EH (cell line): ENCODE measurements around the gene LYPD6B.
A peak's percentile ranks its signal among the peaks of the same experiment; 100 is the strongest.

Experiments used
- DNase-seq: peaks from one replicate; pipeline ENCODE4 v3.0.0-alpha.2; 2015; ENCODE audit warnings: low read depth

The LYPD6B gene

DNA sequence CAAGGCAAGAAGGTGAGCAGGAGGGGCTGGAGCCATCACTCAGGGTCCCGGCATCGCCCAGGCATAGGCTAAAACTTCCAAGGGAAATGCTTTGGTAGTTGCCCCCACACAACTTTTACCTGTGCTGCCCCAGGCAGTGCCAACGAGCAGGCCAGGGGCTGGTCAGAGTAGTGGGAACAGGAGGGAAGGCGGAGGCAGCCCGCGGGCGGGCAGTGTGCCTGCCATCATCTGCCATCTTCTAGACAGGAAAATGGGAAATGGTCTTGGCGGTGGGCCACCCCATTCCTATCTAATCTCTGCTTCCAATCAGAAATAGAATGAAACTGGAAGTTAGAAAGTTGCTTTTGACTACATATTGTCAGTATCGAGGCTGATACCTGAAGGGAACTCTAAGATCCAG lies 26.0 kb upstream of the LYPD6B start:
- DNase-seq: no peak

- no peak for DNase-seq
These were observed 23.0 kb upstream of the LYPD6B start for GRCh38 chr2:149015501-149015900.

GRCh38 chr2:149015926-149016563 lies 22.5 kb upstream of the LYPD6B start:
- no peak for DNase-seq

DNA sequence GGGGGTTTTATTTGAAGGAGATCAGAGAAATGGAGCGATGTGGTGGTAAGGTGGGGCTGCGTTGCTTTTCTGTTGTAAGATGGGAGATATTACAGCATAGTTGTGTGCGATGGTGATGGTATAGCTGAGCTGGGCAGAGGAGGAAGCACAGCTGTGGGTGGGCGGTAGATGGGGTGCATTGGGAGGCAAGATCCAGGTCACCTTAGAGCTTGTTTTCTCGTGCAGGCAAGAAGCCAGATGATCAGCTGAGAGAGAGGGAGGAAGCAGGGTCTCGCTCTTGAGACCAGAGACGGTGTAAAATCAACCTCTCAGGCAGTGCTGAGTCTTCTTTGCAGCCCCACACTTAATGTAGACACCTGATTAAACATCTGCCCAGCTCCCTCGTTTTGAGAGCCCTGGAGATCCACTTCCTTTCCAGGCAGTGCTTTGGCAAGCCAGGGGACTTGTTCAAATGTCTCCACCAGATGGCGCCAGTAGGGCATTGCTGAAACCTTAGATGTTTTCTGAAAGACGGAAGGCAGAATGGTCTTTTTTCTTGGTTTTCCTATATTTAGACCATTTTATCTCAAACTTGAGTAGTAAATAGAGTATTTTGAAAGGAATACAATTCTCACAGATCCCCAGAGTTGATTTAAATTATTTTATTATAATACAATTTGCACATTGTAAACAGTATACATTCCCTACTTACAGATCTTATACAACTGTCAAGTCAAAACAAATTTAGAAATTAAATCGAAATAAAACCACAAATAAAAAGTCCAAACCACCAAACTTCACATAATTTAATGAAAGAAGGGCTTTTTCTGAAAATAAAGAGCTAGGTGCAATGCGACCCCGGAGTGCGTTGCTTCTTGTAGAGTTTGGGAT lies 21.1 kb upstream of the LYPD6B start:
- peak; percentile 79 for DNase-seq

DNA sequence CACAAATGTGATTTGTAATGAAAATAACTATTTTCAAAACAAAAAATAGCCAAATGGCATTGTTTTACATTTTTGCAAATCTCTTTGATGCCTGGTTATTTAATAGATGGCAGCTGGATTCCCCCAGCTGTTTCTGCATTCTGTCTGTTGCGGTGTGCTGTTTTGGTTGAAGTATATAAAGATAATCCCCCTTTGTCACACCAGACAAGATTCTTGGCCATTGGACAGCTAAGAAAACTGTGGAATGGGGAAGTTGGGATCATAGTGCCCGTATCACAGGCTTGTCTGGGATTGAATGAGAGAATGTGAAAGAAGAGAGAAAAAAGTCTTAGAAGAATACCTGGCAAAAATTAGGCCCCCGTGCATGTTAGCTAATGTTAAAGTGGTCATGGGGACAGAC lies 19.5 kb upstream of the LYPD6B start:
- no peak for DNase-seq

DNA sequence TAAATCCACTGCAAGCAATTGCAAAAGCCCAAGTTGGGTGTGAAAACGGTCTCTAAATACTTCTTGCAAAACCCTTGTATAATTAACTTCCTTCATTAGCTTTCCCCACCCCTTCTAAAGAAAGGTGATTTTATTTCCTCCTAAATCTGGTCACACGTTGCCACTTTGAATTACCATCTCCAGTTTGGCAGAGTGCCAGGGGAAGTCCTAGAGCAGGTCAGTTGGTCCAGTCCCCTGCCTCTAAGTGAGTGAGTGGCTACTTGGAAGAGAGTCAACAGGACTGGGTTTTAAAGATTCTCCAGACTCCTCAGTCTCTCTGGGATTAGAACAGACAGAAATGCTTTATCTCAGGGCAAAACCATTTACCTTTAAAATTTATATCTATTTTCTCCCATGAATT lies 18.7 kb upstream of the LYPD6B start:
- no peak for DNase-seq

GRCh38 chr2:149020432-149020851 lies 18.1 kb upstream of the LYPD6B start:
- no peak for DNase-seq

DNA sequence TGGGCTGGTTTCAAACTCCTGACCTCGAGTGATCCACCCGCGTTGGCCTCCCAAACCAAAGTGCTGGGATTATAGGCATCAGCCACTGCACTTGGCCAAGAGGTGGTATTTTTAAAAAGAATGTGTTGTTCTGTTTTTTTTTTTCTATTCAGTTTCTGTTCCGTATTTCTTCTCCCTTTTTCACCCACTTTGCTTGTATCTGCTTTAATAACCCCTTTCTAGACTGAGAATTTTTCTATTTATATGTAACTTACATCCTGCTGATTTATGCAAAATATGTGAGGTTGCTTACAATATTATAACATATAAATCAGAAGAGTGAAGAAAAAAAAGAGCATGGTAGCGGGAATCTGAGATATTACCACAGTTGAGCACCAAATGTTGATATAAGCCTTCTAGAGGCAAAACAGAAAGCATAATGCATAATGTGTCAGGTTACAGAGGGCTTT lies 17.2 kb upstream of the LYPD6B start:
- DNase-seq: no peak

- no peak for DNase-seq
These were observed 16.7 kb upstream of the LYPD6B start for GRCh38 chr2:149021761-149022160.

DNA sequence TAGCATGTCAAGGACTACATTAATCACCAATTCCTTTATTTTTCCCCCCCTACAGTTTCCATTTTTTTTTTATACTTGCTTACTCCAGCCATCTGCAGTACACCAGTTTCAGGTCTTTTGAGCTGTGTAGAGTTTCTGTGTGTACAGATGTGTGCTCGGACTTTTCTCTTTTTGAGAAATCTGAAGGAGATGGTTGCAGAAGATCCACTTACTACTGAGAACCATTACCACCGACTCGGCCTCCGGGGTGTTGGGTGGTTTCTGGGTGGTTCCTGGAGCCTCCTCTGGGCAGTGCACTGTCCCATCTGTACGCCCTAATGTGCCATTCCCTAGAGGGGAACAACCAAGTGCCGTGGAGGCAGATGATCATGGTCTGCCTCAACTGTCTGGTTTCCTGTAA lies 15.4 kb upstream of the LYPD6B start:
- no peak for DNase-seq

DNA sequence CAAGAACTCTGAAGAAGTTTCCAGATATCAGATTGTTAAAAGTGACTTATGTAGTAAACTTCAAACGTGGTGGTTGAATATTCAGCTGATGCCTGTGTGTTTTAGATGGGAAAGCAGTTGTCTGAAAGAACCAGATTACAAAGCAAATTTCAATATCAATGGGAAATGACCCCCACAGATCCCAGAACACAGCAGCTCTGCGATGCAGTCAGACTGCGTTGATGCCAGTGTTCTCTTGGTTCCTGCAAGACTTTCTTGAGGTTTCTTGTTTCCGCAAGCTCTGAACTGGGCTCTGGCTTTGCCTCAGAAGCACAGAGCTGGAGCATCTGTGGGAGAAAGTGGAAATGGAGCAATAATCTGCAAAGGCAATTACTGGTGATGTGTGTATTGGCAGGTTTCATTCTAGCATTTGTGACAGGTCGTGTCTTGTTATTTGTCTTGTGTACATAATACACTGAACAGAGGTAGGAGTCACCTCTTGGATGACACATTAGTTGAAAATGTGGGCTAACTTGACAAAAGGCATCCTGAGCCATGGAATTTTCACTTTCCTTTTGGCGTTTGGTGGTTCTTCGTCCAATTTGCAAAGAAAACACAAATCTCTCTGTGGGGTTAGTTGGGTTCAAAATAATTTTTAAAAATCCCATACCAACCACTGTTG lies 10.8 kb upstream of the LYPD6B start:
- DNase-seq: no peak

DNA sequence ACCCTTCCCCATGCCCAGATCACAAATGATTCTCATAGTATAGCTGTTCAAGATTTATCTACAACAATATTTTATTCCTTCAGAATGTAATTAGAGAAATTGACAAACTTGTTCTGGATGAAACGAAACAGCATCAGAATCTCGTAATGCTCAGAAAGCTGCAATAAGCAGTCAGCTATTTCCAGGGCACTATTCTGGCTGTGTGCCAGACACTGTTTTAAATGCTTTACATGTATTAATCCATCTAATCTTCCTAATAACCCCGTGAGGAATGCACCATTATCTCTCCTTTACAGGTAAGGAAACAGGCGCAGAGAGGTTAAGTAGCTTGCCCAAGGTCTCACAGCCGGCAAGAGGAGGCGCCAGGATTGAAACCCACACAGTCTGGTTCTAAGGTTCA lies 10.1 kb upstream of the LYPD6B start:
- no peak for DNase-seq

DNA sequence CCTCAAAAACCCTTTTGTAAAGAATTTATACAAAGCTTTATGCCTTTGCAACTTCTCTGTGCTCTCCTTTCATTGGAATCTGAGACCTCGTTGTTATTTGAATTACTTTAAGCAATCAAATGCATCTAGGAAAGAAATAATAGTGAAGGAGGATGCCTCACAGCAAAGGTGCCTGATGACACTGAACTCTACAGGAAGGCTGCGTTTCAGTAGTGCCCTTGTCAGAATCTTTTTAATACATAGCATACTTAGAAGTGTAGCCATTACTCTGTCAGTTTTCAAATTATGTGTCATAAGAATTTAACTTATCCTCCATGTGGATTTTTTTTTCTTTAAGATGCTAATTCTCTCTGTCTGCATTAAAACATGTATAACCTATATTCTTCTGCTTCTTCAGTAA lies 9.6 kb upstream of the LYPD6B start:
- DNase-seq: no peak

DNA sequence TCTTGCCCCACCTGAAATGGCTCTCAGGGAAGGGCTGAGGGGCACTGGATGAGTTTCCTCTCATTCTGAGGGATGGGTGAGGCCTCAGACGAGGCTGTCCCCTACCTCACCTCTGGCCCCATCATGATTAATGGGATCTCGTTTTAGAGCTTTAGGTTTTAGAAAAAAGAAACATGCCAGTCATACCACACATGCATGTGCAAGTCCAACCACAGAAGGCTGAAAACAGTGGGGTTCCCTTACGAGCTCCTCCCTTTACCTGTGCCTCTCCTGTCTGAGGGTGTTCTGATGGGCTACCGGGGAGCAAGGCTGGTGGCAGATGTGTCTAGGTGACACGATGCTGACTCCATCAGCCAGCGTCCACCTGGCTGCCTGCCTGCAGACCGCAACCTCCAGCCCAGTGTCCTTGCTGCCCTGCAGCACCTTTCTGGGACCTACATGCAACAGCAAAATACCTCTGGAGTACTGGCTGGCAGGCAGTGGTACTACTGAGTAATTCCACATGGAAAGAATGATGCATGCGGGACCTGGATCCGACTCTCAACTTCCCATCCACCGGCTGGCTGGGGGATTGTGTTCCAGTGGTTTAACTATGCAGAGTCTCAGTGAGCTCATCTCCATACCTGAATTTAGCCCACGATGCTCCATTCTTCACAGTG lies 9.1 kb upstream of the LYPD6B start:
- DNase-seq: no peak

- DNase-seq: no peak
These were observed 7.1 kb upstream of the LYPD6B start for GRCh38 chr2:149031396-149031795.

DNA sequence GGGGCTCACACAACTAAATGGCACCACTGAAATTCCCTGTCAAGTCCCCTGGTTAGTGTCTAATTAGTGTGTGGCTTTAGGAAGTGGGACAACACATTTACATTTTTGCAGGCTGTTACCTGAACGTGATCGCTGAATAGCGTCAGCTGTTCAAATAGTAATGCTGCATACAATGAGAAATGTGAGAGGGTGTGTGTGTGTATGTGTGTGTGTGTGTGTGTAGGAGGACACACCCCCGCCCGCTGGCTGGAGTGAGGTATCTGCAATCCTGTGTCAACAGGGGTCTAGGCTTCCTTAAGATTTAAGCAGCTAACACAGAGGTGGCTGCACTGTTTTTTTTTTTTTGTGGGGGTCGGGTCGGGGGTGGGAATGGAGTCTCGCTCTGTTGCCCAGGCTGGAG lies 4.8 kb upstream of the LYPD6B start:
- DNase-seq: no peak

DNA sequence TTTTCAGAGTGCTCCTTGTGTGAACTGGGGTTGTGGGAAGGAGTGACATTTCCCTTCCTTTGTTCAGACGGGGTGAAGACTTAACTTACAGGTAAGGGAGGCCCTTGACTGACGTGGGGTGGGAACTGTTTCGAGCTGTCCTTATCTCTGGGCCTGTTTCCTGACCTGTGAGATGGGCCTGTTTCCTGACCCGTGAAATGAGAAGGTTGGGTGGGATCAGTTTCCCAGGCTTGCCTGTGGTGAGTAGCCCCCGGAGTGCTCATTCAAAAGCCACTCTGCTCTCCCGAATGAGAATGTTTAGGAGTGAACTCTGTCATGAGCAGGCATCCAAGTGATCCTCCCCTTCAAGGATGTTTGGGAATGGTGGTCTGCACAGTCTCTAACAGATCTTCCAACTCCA lies 4.1 kb upstream of the LYPD6B start:
- no peak for DNase-seq

- no peak for DNase-seq
These were observed 1.8 kb upstream of the LYPD6B start for GRCh38 chr2:149036507-149037293.

DNA sequence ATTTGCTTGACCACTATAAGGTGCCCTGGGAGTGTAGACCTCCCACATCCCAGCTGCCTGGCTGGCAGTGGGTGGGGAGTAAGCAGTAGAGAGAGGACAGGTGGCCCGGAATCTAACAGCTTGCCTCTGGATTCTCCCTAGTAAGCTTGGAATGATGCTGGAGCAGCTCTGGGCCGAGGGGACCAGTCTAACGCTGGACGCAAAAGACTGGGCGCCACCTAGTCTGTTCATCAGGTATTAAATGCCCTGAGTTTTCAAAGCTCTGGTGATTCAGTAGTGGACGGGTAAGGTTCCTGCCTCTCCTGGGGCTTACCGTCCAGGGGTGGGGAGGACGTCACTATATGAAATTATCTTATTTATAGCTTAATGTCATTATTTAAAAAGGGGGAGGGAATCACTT lies 648 bp upstream of the LYPD6B start:
- DNase-seq: no peak

- DNase-seq: no peak
These were observed 770 bp downstream of the LYPD6B start for GRCh38 chr2:149039213-149039724.

DNA sequence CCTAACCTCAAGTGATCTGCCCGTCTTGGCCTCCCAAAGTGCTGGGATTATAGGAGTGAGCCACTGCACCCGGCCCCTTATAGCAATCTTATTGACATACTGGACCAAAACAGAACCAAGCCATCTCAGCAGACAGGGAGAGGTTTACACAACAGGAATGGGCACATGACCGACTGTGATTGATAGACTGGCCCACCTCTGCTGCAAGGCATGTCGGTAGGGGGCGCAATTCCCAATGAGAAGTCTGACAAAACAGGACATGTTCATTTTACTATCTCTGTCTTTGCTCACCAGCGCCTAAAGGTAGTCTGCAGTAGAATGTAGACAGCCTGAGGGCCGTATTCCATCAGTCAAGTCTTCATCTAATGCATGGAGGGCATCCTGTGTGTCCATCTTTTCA lies 2.0 kb downstream of the LYPD6B start:
- DNase-seq: peak; percentile 35

DNA sequence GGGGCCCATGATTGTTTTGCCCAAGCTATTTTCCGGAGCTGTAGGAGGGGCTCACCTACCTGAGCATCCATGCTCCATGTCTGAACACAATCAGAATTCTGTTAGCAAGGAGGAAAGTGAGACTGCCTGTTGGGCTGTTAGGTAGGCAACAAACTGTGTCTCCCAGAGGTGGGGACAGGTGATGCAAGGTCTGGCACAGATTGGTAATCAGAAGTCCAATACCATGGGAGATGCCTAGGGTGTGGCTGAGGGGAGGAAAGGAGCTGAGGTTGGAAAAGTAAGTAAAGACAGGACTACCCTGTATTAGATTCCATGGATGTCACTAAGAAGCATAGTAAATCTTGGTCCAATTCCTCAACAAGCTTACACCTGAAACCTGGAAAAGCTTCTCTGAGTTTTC lies 3.0 kb downstream of the LYPD6B start:
- no peak for DNase-seq
